Adipose tissue (tissue), 3 donors: Measurements from ENCODE around the gene WNT5A. TPM values are rescaled to one million over a fixed set of nuclear protein-coding genes. Genes with fewer than 3 reads are reported as not detected.

ENCODE experiments used
- H3K27ac ChIP-seq: one replicate; pipeline ENCODE4 v1.5.1; 2013; ENCODE audit warnings: low read depth, low read length
- WGBS, 3 donors: extraction: QIAGEN DNeasy Blood & Tissue Kit; methylation state at CpG; one replicate each; pipeline ENCODE4 v1.1.7; 2013; 5-methylcytosine and 5-hydroxymethylcytosine counted together
- polyA plus RNA-seq, 3 donors: library from polyadenylated mRNA; stranded (reverse); fragments of 200-250 nt; gene quantifications; one replicate each; pipeline ENCODE4 v1.2.3, GENCODE V29; 2013
- donor health status: healthy with polysubstance abuse.
- donor health status: Bipolar disorder and iron deficiency.
- donor health status: healthy.

The WNT5A gene
- polyA plus RNA-seq, 3 donors, result 1.1 to 1.4 (median 1.2) TPM

GRCh38 chr3:55467099-55467498 is 20.0 kb downstream of the WNT5A start:
- no peak overlapping the region for H3K27ac ChIP-seq
- 84 to 94% (median 93%) methylated on average over 2 of the region's 2 CpGs for WGBS, 3 donors

- WGBS, 3 donors, result 85 to 90% (median 87%) methylated on average over 3 of the region's 3 CpGs
- H3K27ac ChIP-seq, result no peak overlapping the region
Measured at GRCh38 chr3:55466526-55466925, 20.6 kb downstream of the WNT5A start.

GRCh38 chr3:55461896-55462295 is 25.2 kb downstream of the WNT5A start:
- no peak overlapping the region for H3K27ac ChIP-seq
- WGBS, 3 donors, result 83 to 94% (median 86%) methylated on average over 1 of the region's 1 CpG

- no peak overlapping the region for H3K27ac ChIP-seq
Measured at GRCh38 chr3:55459838-55460237, 27.3 kb downstream of the WNT5A start.

GRCh38 chr3:55458181-55458790 is 28.8 kb downstream of the WNT5A start:
- 68 to 73% (median 68%) methylated on average over 5 of the region's 5 CpGs for WGBS, 3 donors
- no peak overlapping the region for H3K27ac ChIP-seq

- no peak overlapping the region for H3K27ac ChIP-seq
- WGBS, 3 donors, result 74 to 83% (median 78%) methylated on average over 12 of the region's 12 CpGs
Measured at GRCh38 chr3:55455915-55456314, 31.2 kb downstream of the WNT5A start.

- 47 to 77% (median 53%) methylated on average over 3 of the region's 3 CpGs for WGBS, 3 donors
- H3K27ac ChIP-seq, result no peak overlapping the region
Measured at GRCh38 chr3:55454611-55455010, 32.5 kb downstream of the WNT5A start.

- 69 to 76% (median 69%) methylated on average over 3 of the region's 3 CpGs for WGBS, 3 donors
- no peak overlapping the region for H3K27ac ChIP-seq
Measured at GRCh38 chr3:55453886-55454496, 33.1 kb downstream of the WNT5A start.

- WGBS, 3 donors, result 76 to 83% (median 76%) methylated on average over 2 of the region's 2 CpGs
- no peak overlapping the region for H3K27ac ChIP-seq
Measured at GRCh38 chr3:55452886-55453285, 34.2 kb downstream of the WNT5A start.

GRCh38 chr3:55449527-55449926 is 37.6 kb downstream of the WNT5A start:
- H3K27ac ChIP-seq, result no peak overlapping the region
- WGBS, 3 donors, result 36 to 93% (median 83%) methylated on average over 1 of the region's 1 CpG

- 63 to 66% (median 63%) methylated on average over 7 of the region's 7 CpGs for WGBS, 3 donors
- H3K27ac ChIP-seq, result no peak overlapping the region
Measured at GRCh38 chr3:55446850-55447249, 40.3 kb downstream of the WNT5A start.

- WGBS, 3 donors, result 35 to 70% (median 68%) methylated on average over 6 of the region's 6 CpGs
- H3K27ac ChIP-seq, result no peak overlapping the region
Measured at GRCh38 chr3:55445551-55445950, 41.6 kb downstream of the WNT5A start.

GRCh38 chr3:55443346-55443745 is 43.8 kb downstream of the WNT5A start:
- H3K27ac ChIP-seq, result no peak overlapping the region
- 83 to 88% (median 86%) methylated on average over 3 of the region's 3 CpGs for WGBS, 3 donors

- 66 to 79% (median 69%) methylated on average over 3 of the region's 3 CpGs for WGBS, 3 donors
- no peak overlapping the region for H3K27ac ChIP-seq
Measured at GRCh38 chr3:55442861-55443260, 44.2 kb downstream of the WNT5A start.

- 75 to 81% (median 81%) methylated on average over 4 of the region's 4 CpGs for WGBS, 3 donors
- H3K27ac ChIP-seq, result no peak overlapping the region
Measured at GRCh38 chr3:55441499-55441898, 45.6 kb downstream of the WNT5A start.

- H3K27ac ChIP-seq, result no peak overlapping the region
- 61 to 94% (median 89%) methylated on average over 2 of the region's 2 CpGs for WGBS, 3 donors
Measured at GRCh38 chr3:55440104-55440708, 46.9 kb downstream of the WNT5A start.

GRCh38 chr3:55439657-55440056 is 47.4 kb downstream of the WNT5A start:
- 86 to 91% (median 89%) methylated on average over 3 of the region's 3 CpGs for WGBS, 3 donors
- H3K27ac ChIP-seq, result no peak overlapping the region

- H3K27ac ChIP-seq, result no peak overlapping the region
Measured at GRCh38 chr3:55436644-55437043, 50.5 kb downstream of the WNT5A start.

- WGBS, 3 donors, result 54 to 62% (median 61%) methylated on average over 8 of the region's 8 CpGs
- no peak overlapping the region for H3K27ac ChIP-seq
Measured at GRCh38 chr3:55435491-55435890, 51.6 kb downstream of the WNT5A start.

GRCh38 chr3:55434789-55435188 is 52.3 kb downstream of the WNT5A start:
- no peak overlapping the region for H3K27ac ChIP-seq
- 44 to 100% (median 59%) methylated on average over 1 of the region's 1 CpG for WGBS, 3 donors
